ENCODE data around the gene CTTNBP2.

DNA sequence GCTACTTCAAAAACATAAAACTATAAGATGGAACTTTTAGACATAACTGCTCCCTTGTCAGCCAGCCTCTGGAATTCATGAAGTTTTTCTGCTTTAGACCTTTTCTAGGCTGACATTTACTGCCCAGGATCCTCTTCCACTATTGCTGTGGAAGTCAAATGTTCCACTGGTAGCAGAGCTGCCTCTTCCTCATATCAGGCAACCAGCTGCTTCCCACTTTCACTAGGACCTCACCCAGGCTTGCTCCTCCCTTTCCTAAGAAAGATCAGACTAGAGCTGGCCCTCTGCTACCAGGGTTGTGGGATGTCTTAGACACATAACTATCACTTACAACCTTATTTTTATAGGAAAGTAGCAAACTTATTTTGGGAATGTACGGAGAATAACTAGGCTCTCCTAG is 121.5 kb downstream of the CTTNBP2 start:
- TF ChIP-seq, protein P1, sequence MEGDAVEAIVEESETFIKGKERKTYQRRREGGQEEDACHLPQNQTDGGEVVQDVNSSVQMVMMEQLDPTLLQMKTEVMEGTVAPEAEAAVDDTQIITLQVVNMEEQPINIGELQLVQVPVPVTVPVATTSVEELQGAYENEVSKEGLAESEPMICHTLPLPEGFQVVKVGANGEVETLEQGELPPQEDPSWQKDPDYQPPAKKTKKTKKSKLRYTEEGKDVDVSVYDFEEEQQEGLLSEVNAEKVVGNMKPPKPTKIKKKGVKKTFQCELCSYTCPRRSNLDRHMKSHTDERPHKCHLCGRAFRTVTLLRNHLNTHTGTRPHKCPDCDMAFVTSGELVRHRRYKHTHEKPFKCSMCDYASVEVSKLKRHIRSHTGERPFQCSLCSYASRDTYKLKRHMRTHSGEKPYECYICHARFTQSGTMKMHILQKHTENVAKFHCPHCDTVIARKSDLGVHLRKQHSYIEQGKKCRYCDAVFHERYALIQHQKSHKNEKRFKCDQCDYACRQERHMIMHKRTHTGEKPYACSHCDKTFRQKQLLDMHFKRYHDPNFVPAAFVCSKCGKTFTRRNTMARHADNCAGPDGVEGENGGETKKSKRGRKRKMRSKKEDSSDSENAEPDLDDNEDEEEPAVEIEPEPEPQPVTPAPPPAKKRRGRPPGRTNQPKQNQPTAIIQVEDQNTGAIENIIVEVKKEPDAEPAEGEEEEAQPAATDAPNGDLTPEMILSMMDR (IDR thresholded peaks at IDR 0.05) = no peak
- TF ChIP-seq TAF1 (IDR thresholded peaks at IDR 0.05; ENCODE audit: borderline replicate concordance, low read depth, low read length) = no peak
- TF ChIP-seq SIN3A (IDR thresholded peaks at IDR 0.05; ENCODE audit: borderline replicate concordance, low read depth, low read length) = no peak
- TF ChIP-seq YY1 (IDR thresholded peaks at IDR 0.05; ENCODE audit: low read depth) = no peak
- TF ChIP-seq RFX5 (IDR thresholded peaks at IDR 0.05; ENCODE audit: low read length) = no peak
- TF ChIP-seq, protein P2, sequence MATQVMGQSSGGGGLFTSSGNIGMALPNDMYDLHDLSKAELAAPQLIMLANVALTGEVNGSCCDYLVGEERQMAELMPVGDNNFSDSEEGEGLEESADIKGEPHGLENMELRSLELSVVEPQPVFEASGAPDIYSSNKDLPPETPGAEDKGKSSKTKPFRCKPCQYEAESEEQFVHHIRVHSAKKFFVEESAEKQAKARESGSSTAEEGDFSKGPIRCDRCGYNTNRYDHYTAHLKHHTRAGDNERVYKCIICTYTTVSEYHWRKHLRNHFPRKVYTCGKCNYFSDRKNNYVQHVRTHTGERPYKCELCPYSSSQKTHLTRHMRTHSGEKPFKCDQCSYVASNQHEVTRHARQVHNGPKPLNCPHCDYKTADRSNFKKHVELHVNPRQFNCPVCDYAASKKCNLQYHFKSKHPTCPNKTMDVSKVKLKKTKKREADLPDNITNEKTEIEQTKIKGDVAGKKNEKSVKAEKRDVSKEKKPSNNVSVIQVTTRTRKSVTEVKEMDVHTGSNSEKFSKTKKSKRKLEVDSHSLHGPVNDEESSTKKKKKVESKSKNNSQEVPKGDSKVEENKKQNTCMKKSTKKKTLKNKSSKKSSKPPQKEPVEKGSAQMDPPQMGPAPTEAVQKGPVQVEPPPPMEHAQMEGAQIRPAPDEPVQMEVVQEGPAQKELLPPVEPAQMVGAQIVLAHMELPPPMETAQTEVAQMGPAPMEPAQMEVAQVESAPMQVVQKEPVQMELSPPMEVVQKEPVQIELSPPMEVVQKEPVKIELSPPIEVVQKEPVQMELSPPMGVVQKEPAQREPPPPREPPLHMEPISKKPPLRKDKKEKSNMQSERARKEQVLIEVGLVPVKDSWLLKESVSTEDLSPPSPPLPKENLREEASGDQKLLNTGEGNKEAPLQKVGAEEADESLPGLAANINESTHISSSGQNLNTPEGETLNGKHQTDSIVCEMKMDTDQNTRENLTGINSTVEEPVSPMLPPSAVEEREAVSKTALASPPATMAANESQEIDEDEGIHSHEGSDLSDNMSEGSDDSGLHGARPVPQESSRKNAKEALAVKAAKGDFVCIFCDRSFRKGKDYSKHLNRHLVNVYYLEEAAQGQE (IDR thresholded peaks at IDR 0.05; ENCODE audit: low read depth, low read length) = no peak
- TF ChIP-seq FOSL2 (IDR thresholded peaks at IDR 0.05; ENCODE audit: borderline replicate concordance, low read depth) = no peak
- no peak for TF ChIP-seq POLR2AphosphoS5 (IDR thresholded peaks at IDR 0.05; ENCODE audit: low read depth, low read length)
- TF ChIP-seq MEF2A (IDR thresholded peaks at IDR 0.05; ENCODE audit: borderline replicate concordance, low read depth) = no peak
- TF ChIP-seq, protein P3, sequence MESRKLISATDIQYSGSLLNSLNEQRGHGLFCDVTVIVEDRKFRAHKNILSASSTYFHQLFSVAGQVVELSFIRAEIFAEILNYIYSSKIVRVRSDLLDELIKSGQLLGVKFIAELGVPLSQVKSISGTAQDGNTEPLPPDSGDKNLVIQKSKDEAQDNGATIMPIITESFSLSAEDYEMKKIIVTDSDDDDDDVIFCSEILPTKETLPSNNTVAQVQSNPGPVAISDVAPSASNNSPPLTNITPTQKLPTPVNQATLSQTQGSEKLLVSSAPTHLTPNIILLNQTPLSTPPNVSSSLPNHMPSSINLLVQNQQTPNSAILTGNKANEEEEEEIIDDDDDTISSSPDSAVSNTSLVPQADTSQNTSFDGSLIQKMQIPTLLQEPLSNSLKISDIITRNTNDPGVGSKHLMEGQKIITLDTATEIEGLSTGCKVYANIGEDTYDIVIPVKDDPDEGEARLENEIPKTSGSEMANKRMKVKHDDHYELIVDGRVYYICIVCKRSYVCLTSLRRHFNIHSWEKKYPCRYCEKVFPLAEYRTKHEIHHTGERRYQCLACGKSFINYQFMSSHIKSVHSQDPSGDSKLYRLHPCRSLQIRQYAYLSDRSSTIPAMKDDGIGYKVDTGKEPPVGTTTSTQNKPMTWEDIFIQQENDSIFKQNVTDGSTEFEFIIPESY (IDR thresholded peaks at IDR 0.05; ENCODE audit: borderline replicate concordance, low read depth) = no peak
- no peak for TF ChIP-seq NFIC (IDR thresholded peaks at IDR 0.05; ENCODE audit: borderline replicate concordance)
- TF ChIP-seq, protein P4, sequence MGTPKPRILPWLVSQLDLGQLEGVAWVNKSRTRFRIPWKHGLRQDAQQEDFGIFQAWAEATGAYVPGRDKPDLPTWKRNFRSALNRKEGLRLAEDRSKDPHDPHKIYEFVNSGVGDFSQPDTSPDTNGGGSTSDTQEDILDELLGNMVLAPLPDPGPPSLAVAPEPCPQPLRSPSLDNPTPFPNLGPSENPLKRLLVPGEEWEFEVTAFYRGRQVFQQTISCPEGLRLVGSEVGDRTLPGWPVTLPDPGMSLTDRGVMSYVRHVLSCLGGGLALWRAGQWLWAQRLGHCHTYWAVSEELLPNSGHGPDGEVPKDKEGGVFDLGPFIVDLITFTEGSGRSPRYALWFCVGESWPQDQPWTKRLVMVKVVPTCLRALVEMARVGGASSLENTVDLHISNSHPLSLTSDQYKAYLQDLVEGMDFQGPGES (IDR thresholded peaks at IDR 0.05; ENCODE audit: low read depth, low read length) = no peak
- no peak for TF ChIP-seq TEAD4 (IDR thresholded peaks at IDR 0.05; ENCODE audit: borderline replicate concordance, insufficient read depth)
